HT1080 (cell line): ENCODE measurements around the gene VN1R2. TPM values are rescaled to one million over a fixed set of nuclear protein-coding genes. Genes with fewer than 3 reads are reported as not detected.
"Not testable (repeated sequence)": the region's sequence is repeated elsewhere in the genome, so short reads cannot be mapped to it uniquely, and the experiment has no call there.

ENCODE experiments used
- DNase-seq: peaks from one replicate; pipeline ENCODE4 v3.0.0-alpha.2; 2015; ENCODE audit warnings: low read depth
- polyA plus RNA-seq, 2 experiments: library from polyadenylated mRNA; depleted of rRNA; stranded (reverse); fragments of >200 nt; gene quantifications; 2 replicates each; pipeline ENCODE4 v1.2.3, GENCODE V29; 2015
- total RNA-seq: library from RNA; depleted of rRNA; stranded (reverse); fragments of >200 nt; shearing (Covaris generic); gene quantifications from 2 replicates; pipeline ENCODE4 v1.2.3, GENCODE V29; 2014; rRNA removed

The VN1R2 gene, protein sequence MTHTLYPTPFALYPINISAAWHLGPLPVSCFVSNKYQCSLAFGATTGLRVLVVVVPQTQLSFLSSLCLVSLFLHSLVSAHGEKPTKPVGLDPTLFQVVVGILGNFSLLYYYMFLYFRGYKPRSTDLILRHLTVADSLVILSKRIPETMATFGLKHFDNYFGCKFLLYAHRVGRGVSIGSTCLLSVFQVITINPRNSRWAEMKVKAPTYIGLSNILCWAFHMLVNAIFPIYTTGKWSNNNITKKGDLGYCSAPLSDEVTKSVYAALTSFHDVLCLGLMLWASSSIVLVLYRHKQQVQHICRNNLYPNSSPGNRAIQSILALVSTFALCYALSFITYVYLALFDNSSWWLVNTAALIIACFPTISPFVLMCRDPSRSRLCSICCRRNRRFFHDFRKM
- not detected in 2 replicates for total RNA-seq
- not detected in 2 replicates for polyA plus RNA-seq (2015; cell fraction: cytosol; rRNA removed)
- polyA plus RNA-seq (2015; cell fraction: nucleus; rRNA removed), result not detected in 2 replicates

DNA sequence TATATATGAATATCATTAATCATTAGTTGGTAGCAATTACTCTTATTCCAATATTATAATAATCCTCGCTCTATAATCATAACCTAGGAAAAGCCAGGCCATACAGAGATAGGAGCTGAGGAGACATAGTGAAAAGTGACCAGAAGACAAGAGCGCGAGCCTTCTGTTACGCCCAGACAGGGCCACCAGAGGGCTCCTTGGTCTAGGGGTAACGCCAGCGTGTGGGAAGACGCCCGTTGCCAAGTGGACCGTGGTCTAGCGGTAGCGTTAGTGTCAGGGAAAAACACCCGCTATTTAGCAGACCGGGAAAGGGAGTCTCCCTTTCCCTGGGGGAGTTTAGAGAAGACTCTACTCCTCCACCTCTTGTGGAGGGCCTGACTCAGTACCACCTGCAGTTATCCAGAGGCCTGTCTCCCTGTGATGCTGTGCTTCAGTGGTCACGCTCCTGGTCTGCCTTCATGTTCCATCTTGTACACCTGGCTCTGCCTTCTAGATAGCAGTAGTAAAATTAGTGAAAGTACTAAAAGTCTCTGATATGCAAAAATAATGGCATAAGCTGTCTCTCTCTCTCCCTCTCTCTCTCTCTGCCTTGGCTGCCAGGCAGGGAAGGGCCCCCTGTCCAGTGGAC, at the start of gene VN1R2:
Gene VN1R2 (plus strand): TSS at position 578 of the 628 bp plus-strand sequence. CDS start 84 bp downstream, outside the sequence.
- not testable (repeated sequence) for DNase-seq

DNA sequence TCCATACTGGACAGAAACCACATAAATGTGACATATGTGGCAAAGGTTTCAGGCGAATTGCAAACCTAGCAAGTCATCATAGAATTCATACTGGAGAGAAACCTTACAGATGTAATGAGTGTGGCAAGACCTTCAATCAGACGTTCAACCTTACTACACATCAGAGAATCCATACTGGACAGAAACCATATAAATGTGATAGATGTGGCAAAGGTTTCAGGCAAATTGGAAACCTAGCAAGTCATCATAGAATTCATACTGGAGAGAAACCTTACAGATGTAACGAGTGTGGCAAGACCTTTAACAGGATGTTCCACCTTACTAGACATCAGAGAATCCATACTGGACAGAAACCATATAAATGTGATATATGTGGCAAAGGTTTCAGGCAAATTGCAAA, 46.5 kb upstream of the VN1R2 start:
- not testable (repeated sequence) for DNase-seq

DNA sequence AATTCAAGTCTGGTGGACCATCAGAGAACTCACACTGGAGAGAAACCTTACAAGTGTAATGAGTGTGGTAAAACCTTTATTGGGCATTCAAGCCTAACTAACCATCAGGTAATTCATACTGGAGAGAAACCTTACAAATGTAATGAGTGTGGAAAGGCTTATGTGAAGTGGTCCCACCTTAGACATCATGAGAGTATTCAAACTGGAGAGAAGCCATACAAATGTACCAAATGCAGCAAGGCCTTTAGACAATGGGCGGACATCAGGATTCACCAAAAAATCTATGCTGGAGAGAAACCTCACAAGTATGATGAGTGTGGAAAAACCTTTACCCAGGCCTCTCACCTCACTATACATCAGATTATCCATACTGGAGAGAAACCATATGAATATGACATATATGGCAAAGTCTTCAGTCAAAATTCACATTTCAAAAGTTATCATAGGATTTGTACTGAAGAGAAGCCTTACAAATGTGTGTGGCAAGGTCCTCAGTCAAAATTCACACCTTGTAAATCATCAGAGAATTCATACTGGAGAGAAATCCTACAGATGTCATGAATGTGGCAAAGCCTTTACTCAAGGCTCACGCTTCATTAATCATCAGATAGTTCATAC, 45.3 kb upstream of the VN1R2 start:
- DNase-seq, result no peak

DNA sequence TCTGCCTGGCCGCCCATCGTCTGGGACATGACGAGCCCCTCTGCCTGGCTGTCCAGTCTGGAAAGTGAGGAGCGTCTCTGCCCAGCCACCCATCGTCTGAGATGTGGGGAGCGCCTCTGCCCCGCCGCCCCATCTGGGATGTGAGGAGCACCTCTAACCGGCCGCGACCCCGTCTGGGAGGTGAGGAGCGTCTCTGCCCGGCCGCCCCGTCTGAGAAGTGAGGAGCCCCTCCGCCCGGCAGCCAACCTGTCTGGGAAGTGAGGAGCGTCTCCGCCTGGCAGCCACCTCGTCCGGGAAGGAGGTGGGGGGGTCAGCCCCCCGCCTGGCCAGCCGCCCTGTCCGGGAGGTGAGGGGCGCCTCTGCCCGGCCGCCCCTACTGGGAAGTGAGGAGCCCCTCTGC, 35.4 kb upstream of the VN1R2 start:
- DNase-seq, result not testable (repeated sequence)

DNA sequence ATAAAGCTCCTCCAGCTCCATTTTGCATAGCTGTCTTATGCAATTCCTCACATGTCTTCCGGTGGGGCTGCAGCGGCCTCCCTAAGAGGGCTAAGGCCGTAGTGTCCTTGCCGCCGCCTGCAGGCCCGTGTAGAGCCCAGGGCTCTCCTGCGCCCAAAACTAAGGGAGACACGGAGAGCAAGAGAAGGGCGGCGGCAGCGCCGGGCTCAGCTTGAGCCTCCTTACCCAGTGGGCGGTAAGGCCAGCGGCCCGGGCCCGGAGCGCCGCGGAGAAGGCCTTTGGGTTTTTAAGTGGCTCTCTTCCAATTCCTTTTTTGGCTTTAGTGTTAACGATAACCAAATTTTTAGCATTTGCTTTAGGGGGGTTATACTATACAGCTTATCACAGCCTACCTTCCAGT, 33.5 kb upstream of the VN1R2 start:
- no peak for DNase-seq

DNA sequence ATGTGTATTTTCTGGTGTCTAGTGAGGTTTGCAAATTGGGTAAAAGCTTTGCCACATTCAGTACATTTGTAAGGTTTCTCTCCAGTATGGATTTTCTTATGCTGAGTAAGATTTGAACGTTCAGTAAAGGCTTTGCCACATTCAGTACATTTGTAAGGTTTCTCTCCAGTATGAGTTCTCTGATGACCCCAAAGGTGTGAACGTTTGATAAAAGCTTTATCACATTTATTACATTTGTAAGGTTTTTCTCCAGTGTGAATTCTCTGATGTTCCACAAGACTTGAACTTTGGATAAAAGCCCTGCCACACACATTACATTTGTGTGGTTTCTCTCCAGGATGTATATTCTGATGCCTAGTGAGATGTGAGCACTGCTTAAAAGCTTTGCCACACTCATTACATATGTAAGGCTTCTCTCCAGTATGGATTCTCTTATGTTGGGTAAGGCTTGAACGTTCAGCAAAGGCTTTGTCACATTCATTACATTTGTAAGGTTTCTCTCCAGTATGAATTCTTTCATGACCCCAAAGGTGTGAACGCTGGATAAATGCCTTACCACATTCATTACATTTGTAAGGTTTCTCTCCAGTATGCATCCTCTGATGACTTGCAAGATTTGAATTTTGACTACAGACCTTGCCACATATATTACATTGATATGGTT, 20.8 kb upstream of the VN1R2 start:
- DNase-seq, result no peak

DNA sequence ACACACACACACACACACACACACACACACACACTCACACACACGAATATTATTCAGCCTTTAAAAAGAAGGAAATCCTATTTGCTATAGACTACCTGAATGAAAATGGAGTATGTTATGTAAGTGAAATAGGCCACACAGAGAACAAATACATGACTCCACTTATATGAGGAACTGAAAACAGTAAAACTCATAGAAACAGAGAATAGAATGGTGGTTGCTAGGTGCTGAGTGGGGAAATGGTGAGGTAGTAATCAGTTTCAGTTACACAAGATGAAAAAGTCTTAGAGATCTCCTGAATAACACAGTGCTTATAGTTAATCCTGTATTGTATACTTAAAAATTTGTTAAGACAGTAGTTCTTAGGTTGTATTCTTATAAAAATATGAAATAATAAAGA, 11.6 kb upstream of the VN1R2 start:
- no peak for DNase-seq

DNA sequence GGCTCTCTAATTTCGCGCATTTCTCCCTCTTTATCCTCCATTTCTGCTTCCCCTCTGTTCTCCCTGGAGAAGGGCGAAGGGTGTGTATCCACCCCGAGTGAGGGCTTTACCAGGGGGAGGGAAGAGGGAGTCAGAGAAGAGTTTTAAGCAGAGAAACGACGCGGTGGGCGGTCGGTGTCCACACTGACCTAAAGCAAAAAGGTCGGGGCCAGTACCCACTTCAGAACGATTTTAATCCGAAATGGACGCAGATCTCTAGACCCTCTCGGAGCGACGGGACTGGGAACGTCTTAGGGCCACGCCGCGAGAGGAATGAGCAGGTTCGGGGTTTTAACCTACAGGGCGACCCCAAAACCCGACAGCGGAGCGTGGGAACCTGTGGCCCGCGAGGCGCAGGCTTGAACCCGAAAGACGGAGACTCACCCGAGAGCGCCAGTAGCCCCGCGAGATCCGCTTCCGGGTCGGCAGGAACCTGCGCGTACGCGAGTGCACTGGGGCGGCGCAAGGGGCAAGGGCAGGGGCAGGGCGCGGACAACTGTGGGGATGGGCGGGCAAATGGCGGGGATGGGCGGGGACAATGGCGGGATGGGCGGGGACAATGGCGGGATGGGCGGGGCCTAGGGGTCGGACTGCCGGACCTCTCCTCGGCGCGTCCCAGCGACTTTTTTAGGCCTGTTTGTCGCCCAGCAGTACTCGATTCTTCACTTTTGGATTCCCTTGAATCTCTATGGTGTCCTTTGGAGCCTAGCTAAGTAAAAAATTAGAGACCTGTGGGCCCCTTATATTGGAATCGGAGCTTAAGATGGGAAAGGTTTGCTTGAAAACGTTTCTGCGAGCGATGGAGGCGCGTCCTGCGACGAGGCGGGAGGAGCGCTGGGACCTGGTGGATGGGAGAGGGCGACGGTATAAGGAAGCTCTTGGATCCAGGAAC, 3.4 kb upstream of the VN1R2 start, which contains the start of gene ZNF677:
Gene ZNF677 (minus strand): TSS at position 463 of the 931 bp plus-strand sequence. CDS start 3,323 bp downstream, outside the sequence.
- DNase-seq, result no peak

DNA sequence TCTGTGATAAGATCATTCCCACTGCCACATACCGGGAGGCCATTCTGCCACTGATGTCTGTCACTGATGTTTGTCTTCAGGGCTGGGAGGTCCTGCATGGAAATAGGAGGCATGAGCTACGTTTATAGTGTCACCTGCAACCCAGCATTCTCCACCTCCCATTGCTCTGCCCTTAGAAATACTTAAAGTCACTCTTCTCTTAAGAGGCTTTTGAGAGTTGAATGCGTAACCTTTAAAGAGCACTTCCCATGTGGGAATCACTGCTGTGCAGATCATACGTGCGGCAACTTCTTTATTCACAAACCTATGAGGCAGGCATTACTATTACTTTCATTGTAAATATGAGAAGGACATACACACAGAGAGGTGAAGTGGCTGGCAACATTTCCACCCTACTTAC, 9.5 kb downstream of the VN1R2 start, which contains the start of gene VN1R4:
Gene VN1R4 (minus strand): TSS at position 101 of the 400 bp plus-strand sequence. CDS start 58 bp downstream, at position 43.
- DNase-seq, result not testable (repeated sequence)

DNA sequence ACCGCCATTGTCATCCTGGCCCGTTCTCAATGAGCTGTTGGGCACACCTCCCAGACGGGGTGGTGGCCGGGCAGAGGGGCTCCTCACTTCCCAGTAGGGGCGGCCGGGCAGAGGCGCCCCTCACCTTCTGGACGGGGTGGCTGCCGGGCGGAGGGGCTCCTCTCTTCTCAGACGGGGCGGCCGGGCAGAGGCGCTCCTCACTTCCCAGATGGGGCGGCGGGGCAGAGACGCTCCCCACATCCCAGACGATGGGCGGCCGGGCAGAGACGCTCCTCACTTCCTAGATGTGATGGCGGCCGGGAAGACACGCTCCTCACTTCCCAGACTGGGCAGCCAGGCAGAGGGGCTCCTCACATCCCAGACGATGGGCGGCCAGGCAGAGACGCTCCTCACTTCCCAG, 11.8 kb downstream of the VN1R2 start:
- not testable (repeated sequence) for DNase-seq

DNA sequence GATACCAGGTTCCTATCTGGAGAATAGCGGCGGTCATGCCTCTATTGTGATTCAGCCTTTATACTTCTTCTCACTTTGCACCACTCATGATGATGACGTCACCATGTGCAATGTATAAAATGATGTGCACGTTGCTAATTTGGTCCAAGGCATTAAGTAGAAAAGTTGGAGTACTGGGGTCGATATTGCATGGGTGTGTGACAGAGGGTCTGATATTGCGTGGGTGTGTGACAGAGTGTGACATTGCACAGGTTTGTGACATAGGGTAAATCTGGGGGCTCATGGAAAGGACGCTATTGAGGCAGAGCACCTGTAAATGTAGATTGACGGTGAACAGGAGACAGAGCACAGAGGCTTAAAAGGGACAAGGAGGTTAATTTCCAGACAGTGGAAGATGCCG, 14.0 kb downstream of the VN1R2 start:
- no peak for DNase-seq

DNA sequence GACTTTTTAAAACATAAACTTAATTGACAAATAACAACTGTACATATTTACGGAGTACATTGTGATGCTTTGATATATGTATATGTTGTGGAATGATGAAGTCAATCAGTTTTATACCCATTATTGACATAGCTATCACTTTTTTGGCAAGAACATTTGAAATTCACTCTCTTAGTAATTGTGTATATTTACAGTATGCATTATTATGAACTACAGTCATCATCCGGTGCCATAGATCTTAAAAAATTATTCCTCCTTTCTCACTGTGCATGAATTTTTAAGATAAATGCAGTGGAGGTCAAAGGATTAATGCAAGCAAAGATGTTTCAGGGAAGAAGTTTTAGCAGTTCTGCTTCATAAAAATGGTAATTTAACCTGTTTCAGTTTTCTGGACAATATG, 17.4 kb downstream of the VN1R2 start:
- no peak for DNase-seq

DNA sequence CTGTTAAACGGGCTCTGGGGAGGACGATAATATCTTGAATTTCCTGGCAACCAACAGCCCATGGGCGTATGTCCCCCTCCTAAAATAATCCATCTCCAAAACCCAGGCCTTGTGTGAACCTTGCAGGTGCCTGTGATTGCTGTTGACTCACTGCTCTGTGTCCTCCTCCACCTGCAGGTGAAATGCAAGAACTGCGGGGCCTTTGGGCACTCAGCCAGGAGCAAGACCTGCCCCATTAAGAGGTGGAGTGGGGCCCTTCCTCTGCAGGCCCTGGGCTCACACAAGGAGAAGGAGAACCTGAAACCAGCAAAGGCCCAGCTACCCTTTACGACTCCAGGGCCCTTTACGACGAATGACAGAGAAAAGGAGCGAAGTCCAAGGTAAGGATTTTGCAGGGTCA, 23.9 kb downstream of the VN1R2 start:
- DNase-seq, result not testable (repeated sequence)

DNA sequence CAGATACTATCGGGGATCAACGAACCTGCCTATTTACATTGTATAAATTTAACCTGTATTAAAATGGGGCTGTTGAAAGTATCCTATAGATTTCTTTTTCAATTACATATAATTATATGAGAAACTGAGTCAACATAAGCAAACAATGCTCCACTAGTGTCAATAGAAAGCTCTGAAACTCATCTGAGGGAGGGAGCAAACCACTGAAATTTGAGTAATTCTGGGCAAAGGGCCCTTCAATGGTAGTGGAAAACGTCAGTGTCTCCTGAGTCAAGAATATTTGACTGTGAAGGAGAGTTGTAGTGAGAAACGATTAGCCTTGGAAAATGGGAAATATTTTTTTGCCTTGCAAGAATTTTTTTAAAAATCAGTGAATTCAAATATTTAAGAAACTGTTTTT, 27.0 kb downstream of the VN1R2 start:
- no peak for DNase-seq

DNA sequence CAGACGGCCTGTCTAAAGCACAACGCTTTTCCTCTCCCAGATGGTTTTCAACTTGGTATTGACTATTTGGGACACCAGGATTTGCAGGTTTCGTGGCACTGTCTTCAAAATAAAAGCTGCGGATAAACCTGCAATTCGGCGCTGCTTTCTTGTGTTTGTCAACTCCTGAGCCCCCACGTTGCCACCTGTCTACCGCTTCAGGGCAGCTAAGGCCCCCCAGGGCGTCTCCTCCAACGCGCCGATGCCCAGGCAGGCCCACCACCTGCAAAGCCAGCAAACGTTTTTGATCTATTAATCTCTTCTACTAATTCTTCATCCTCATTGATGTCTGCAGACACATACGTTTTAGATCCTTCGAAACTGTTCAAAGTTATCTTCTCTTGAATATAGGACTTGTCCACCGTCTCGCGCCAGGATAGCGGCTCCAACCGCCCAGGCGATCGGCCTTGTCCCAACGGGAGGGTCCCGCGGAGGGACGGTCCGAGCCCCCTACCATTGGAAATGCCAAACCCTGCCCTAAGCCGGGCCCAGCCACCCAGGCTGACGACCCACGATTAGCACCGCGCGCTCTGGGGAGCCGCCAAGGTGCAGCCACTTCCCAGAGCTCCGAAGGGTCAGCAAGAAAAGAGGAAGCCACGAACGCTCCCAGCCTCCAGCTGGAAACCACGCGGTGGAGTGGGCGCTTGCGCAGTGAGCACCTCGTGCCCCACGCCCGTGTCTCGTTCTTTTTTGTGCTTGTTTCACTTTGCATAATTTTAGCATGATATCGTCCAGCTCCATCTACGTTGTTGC, 32.9 kb downstream of the VN1R2 start:
- no peak for DNase-seq

DNA sequence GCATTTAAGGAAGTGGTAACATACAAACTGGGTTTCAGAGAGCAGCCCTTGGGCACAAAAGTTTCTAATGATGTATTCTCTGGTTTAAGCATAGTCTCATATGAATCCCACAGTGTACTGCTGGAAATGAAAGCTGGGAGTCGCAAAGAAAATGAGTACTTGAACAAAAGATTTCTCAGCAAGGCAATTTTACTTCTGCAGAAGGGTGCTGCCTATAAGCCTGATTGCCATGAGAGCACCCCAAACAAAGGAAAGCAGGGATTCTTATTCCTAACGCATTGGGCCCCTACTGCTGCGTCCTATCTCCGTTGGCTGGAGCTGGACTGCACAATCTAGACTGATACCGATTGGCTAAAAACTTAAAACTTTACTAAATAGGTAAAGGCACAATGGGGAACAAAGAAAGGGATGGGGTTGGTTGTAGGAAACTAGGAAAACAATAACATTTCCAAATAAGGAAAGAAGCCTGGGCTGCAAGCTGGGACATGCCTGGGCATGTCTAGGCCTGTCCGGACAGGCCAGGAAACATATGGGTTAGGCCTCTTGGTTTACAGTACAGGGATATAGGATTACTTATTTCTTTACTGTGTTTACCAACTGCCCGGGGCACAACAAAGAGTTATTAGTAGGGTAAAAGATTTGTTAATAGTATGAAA, 36.8 kb downstream of the VN1R2 start:
- DNase-seq, result peak; percentile 39

DNA sequence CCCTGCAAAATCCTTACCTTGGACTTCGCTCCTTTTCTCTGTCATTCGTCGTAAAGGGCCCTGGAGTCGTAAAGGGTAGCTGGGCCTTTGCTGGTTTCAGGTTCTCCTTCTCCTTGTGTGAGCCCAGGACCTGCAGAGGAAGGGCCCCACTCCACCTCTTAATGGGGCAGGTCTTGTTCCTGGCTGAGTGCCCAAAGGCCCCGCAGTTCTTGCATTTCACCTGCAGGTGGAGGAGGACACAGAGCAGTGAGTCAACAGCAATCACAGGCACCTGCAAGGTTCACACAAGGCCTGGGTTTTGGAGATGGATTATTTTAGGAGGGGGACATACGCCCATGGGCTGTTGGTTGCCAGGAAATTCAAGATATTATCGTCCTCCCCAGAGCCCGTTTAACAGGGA, 43.2 kb downstream of the VN1R2 start:
- not testable (repeated sequence) for DNase-seq

DNA sequence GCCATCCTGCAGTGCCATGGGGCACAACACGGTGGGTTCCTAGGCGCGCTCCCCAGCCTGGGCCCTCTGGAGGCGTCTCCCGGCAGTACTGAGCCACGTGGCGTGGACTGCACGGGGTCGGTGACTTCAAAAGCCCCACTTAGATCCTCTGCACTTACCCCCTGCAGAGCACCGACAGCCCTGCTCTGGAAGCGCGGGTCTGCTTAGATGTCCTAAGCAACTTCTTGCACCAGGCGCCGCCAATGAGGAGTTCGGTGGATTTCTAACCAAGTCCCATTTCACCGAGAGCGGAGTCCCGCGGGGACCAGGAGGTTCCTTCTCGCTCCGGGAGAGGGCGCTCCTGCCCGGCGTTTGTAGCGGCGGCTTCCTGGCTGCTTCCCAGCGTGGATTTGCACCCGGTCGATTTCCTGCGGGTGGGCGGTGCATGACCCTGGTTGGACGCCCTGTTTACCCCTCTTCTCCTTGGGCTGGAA, 50.3 kb downstream of the VN1R2 start:
- no peak for DNase-seq
